Transverse colon (tissue), 4 donors: Measurements from ENCODE around the gene FLAD1. TPM values are rescaled to one million over a fixed set of nuclear protein-coding genes. Genes with fewer than 3 reads are reported as not detected.
A peak's percentile ranks its signal among the peaks of the same experiment; 100 is the strongest.

ENCODE experiments used
- DNase-seq: peaks from one replicate; pipeline ENCODE4 v3.0.0-alpha.2; 2019
- H3K27ac ChIP-seq, 4 donors: fragments of 200-600 bp; sonication (generic); 2 replicates each; pipeline ENCODE4 v1.5.1; 2016 to 2018; ENCODE audit warnings: inconsistent platforms in 4 of 4
- H3K27me3 ChIP-seq: fragments of 200-600 bp; sonication (generic); 2 replicates; pipeline ENCODE4 v1.5.1; 2017; ENCODE audit warnings: inconsistent platforms
- H3K36me3 ChIP-seq, 4 donors: fragments of 200-600 bp; sonication (generic); 2 replicates each; pipeline ENCODE4 v1.5.1; 2017 to 2019; ENCODE audit warnings: inconsistent platforms in 4 of 4
- H3K4me1 ChIP-seq, 4 donors: fragments of 200-600 bp; sonication (generic); 2 replicates each; pipeline ENCODE4 v1.5.1; 2017 to 2020; ENCODE audit warnings: inconsistent platforms in 4 of 4
- H3K4me3 ChIP-seq, 4 donors: fragments of 200-600 bp; sonication (generic); 1 replicate in 1 of 4; 2 replicates in 3 of 4; pipeline versions ENCODE4 v1.5.1 to v1.6.1; 2017 to 2019; ENCODE audit warnings: inconsistent platforms in 4 of 4
- H3K9me3 ChIP-seq, 2 donors: fragments of 200-600 bp; sonication (generic); 2 replicates each; pipeline ENCODE4 v1.5.1; 2017 to 2019; ENCODE audit warnings: inconsistent platforms in 2 of 2
- CTCF ChIP-seq, 5 experiments: fragments of 200-600 bp in 3 of 5; fragments of 450-650 bp in 2 of 5; sonication (generic) in 3 of 5; IDR thresholded peaks; 1 replicate in 2 of 5; 2 replicates in 3 of 5; pipeline ENCODE4 v1.5.1; 2016 to 2017; ENCODE audit warnings: antibody characterized with exemption in 5 of 5, inconsistent platforms in 3 of 5, mild to moderate bottlenecking in 2 of 5, moderate library complexity in 1 of 5
- EP300 ChIP-seq: sonication (generic); formaldehyde crosslinking; IDR thresholded peaks from one replicate; pipeline ENCODE4 v1.6.1; 2017; ENCODE audit warnings: antibody characterized with exemption, low read depth
- POLR2A ChIP-seq: fragments of 450-650 bp; IDR thresholded peaks from one replicate; pipeline ENCODE4 v1.6.1; 2016; ENCODE audit warnings: antibody characterized with exemption, mild to moderate bottlenecking, moderate library complexity
- POLR2AphosphoS5 ChIP-seq, 3 donors: sonication (generic); formaldehyde crosslinking; IDR thresholded peaks; one replicate each; pipeline ENCODE4 v1.6.1; 2016; ENCODE audit warnings: antibody characterized with exemption in 3 of 3
- WGBS, 2 donors: methylation state at CpG; one replicate each; pipeline ENCODE4 v1.1.5; 2018; ENCODE audit warnings: low coverage in 1 of 2; 5-methylcytosine and 5-hydroxymethylcytosine counted together
- in situ Hi-C, 4 donors: fragments of 200-750 bp; cut with MboI; loops; one replicate each; pipeline versions ENCODE4 v1.15.0 to v1.15.1; 2017; ENCODE audit warnings: low sequenced_read_pairs in 3 of 4, low pct_ligation_motif_present in 1 of 4, low pct_unique_long_range_greater_than_20kb in 1 of 4
- intact Hi-C: fragments of 100-400 bp; cut with DNase I; formaldehyde crosslinking; loops from one replicate; pipeline ENCODE4 v1.15.1; 2023; ENCODE audit warnings: low total_unique reads
- total RNA-seq, 4 donors: library from RNA; depleted of rRNA; stranded (reverse); fragments of >200 nt; gene quantifications; one replicate each; pipeline ENCODE4 v1.1.0, GENCODE V29; 2016

Gene FLAD1
- total RNA-seq, 4 donors from 2014 or later = 32.7 to 42.4 (median 36.0) TPM

- 76 to 79% methylated on average over 2 to 5 of the region's 5 CpGs for WGBS, 2 donors
These were observed 27.9 kb downstream of the FLAD1 start for GRCh38 chr1:155011004-155011416.

GRCh38 chr1:155011437-155012025, 28.4 kb downstream of the FLAD1 start:
- Histone ChIP-seq H3K4me3 (peak overlapping the region in 1 of 4 donors; percentile 56), H3K36me3 (peaks cover 0 to 12% (median 2%) of the 10 kb centered on the region in 4 donors), H3K27ac (peak overlapping the region; percentile 96 to 100 (median 98)), H3K4me1 (peaks cover 31 to 86% (median 74%) of the 10 kb centered on the region in 4 donors), H3K9me3 (no peaks in the 10 kb centered on the region), H3K27me3 (no peaks in the 10 kb centered on the region)
- 79% methylated on average over 6 of the region's 6 CpGs; no CpG with 5 or more reads in 1 of the 2 donors for WGBS, 2 donors
- TF ChIP-seq POLR2A (no peak), POLR2AphosphoS5 (IDR thresholded peaks at IDR 0.05) (no peak), CTCF (IDR thresholded peaks at IDR 0.05) (no peak), EP300 (no peak)
- intact Hi-C loops (no loop called here), in situ Hi-C loops (no loop called here)
- DNase-seq = no peak

More at GRCh38 chr1:155011004-155011416, 27.9 kb downstream of the FLAD1 start:
- Histone ChIP-seq H3K36me3 (peaks cover 0 to 12% (median 2%) of the 10 kb centered on the region in 4 donors), H3K9me3 (no peaks in the 10 kb centered on the region), H3K4me1 (peaks cover 35 to 87% (median 74%) of the 10 kb centered on the region in 4 donors), H3K4me3 (peak overlapping the region in 1 of 4 donors; percentile 56), H3K27ac (peak overlapping the region; percentile 96 to 100 (median 98)), H3K27me3 (no peaks in the 10 kb centered on the region)
- in situ Hi-C loops = no loop called here
- TF ChIP-seq EP300 = no peak
- no peak for TF ChIP-seq CTCF (IDR thresholded peaks at IDR 0.05)
- TF ChIP-seq POLR2AphosphoS5 (IDR thresholded peaks at IDR 0.05) = no peak
- TF ChIP-seq POLR2A = no peak
- intact Hi-C loops = no loop called here
- DNase-seq = no peak

GRCh38 chr1:155012026-155012546, 28.9 kb downstream of the FLAD1 start:
- H3K4me1 ChIP-seq = peaks cover 31 to 86% (median 74%) of the 10 kb centered on the region in 4 donors
- intact Hi-C loops (no loop called here), in situ Hi-C loops (no loop called here)
- no peaks in the 10 kb centered on the region for H3K9me3 ChIP-seq
- H3K27ac ChIP-seq = peak overlapping the region; percentile 96 to 100 (median 98)
- peak; percentile 85 for DNase-seq
- H3K27me3 ChIP-seq = no peaks in the 10 kb centered on the region
- peaks cover 0 to 12% (median 2%) of the 10 kb centered on the region in 4 donors for H3K36me3 ChIP-seq
- 0 to 23% methylated on average over 3 to 9 of the region's 9 CpGs for WGBS, 2 donors
- TF ChIP-seq POLR2A = peak; percentile 64
- TF ChIP-seq EP300 = no peak
- peak in 2 of 3 donors; percentile 44 to 48 for TF ChIP-seq POLR2AphosphoS5 (IDR thresholded peaks at IDR 0.05)
- no peak for TF ChIP-seq CTCF (IDR thresholded peaks at IDR 0.05)
- no peak overlapping the region for H3K4me3 ChIP-seq

- no peaks in the 10 kb centered on the region for H3K27me3 ChIP-seq
- H3K4me1 ChIP-seq = peaks cover 33 to 86% (median 71%) of the 10 kb centered on the region in 4 donors
- no peaks in the 10 kb centered on the region for H3K9me3 ChIP-seq
- TF ChIP-seq POLR2AphosphoS5 (IDR thresholded peaks at IDR 0.05) (no peak), EP300 (no peak), CTCF (IDR thresholded peaks at IDR 0.05) (no peak), POLR2A (no peak)
- WGBS, 2 donors = 68 to 83% methylated on average over 1 to 3 of the region's 3 CpGs
- intact Hi-C loops = no loop called here
- in situ Hi-C loops = no loop called here
- no peak for DNase-seq
- H3K36me3 ChIP-seq = peaks cover 0 to 12% (median 2%) of the 10 kb centered on the region in 4 donors
- peak overlapping the region; percentile 96 to 100 (median 98) for H3K27ac ChIP-seq
- no peak overlapping the region for H3K4me3 ChIP-seq
These were observed 29.8 kb downstream of the FLAD1 start for GRCh38 chr1:155012776-155013602.
